HEK293 (cell line): ENCODE results near the gene FAM149B1.

Source experiments
- CTCF ChIA-PET: fragments of 350-600 bp; formaldehyde crosslinking; extraction: SDS; loops from one replicate; lab custom pipeline; 2021; ENCODE audit warnings: antibody characterized with exemption; lab: Yijun Ruan, JAX
- POLR2A ChIA-PET: fragments of 300-600 bp; formaldehyde crosslinking; extraction: SDS; loops from one replicate; lab custom pipeline; 2020; ENCODE audit warnings: antibody characterized with exemption, inconsistent platforms; lab: Yijun Ruan, JAX
- H3K27ac ChIP-seq: fragments of 200-500 bp; sonication (Bioruptor generic); 2 replicates; pipeline ENCODE4 v1.5.1; 2014; ENCODE audit warnings: low read depth, low read length, control low read depth, inconsistent platforms; ENCODE audit errors: extremely low read depth
- H3K36me3 ChIP-seq, 2 experiments: fragments of 200-500 bp in 1 of 2; sonication (Bioruptor generic) in 1 of 2; 1 replicate in 1 of 2; 2 replicates in 1 of 2; pipeline ENCODE4 v1.5.1; 2014 to 2017; ENCODE audit warnings: inconsistent platforms in 2 of 2, low read length in 2 of 2; ENCODE audit not compliant: control insufficient read depth in 2 of 2, insufficient read depth in 1 of 2
- H3K4me1 ChIP-seq: fragments of 200-500 bp; sonication (Bioruptor generic); 2 replicates; pipeline ENCODE4 v1.5.1; 2014; ENCODE audit warnings: mild to moderate bottlenecking, low read length, inconsistent platforms; ENCODE audit not compliant: control insufficient read depth, insufficient read depth
- H3K4me3 ChIP-seq: 2 replicates; pipeline ENCODE4 v1.5.1; 2011; ENCODE audit warnings: low read depth, mild to moderate bottlenecking, control low read depth, low read length, moderate library complexity
- H3K9me3 ChIP-seq: fragments of 200-500 bp; sonication (Bioruptor generic); 2 replicates; pipeline ENCODE4 v1.5.1; 2014; ENCODE audit warnings: low read depth, low read length, inconsistent platforms; ENCODE audit not compliant: control insufficient read depth, insufficient read depth
- KLF7 ChIP-seq: fragments of 450-650 bp; formaldehyde crosslinking; IDR thresholded peaks from 2 replicates; pipeline ENCODE4 v1.5.1; 2016; ENCODE audit warnings: missing biosample characterization, missing genetic modification characterization, borderline replicate concordance
- SP3 ChIP-seq: fragments of 450-650 bp; formaldehyde crosslinking; IDR thresholded peaks from 2 replicates; pipeline ENCODE4 v1.5.1; 2016; ENCODE audit warnings: missing biosample characterization, missing genetic modification characterization
- TCF7L2 ChIP-seq: IDR thresholded peaks from 2 replicates; pipeline ENCODE4 v1.6.1; 2011; ENCODE audit warnings: low read depth, mild to moderate bottlenecking, inconsistent platforms, low read length, moderate library complexity, borderline replicate concordance
- YY1 ChIP-seq: fragments of 450-650 bp; formaldehyde crosslinking; IDR thresholded peaks from 2 replicates; pipeline ENCODE4 v1.5.1; 2018; ENCODE audit warnings: missing biosample characterization, missing genetic modification characterization
- ZEB2 ChIP-seq: fragments of 450-650 bp; formaldehyde crosslinking; IDR thresholded peaks from 2 replicates; pipeline ENCODE4 v1.5.1; 2016; ENCODE audit warnings: missing biosample characterization, missing genetic modification characterization
- ZFP37 ChIP-seq: fragments of 450-650 bp; formaldehyde crosslinking; IDR thresholded peaks from 2 replicates; pipeline ENCODE4 v1.5.1; 2016; ENCODE audit warnings: missing biosample characterization, missing genetic modification characterization
- ZNF10 ChIP-seq: fragments of 450-650 bp; formaldehyde crosslinking; IDR thresholded peaks from 2 replicates; pipeline ENCODE4 v1.5.1; 2017; ENCODE audit warnings: missing biosample characterization, missing genetic modification characterization
- ZNF112 ChIP-seq: fragments of 450-650 bp; formaldehyde crosslinking; IDR thresholded peaks from 2 replicates; pipeline ENCODE4 v1.5.0; 2017; ENCODE audit warnings: missing biosample characterization, missing genetic modification characterization
- ZNF121 ChIP-seq: fragments of 450-650 bp; formaldehyde crosslinking; IDR thresholded peaks from 2 replicates; pipeline ENCODE4 v1.5.1; 2016; ENCODE audit warnings: missing biosample characterization, missing genetic modification characterization
- ZNF140 ChIP-seq: fragments of 450-650 bp; formaldehyde crosslinking; IDR thresholded peaks from 2 replicates; pipeline ENCODE4 v1.5.1; 2016; ENCODE audit warnings: missing biosample characterization, missing genetic modification characterization
- ZNF214 ChIP-seq: fragments of 450-650 bp; formaldehyde crosslinking; IDR thresholded peaks from 2 replicates; pipeline ENCODE4 v1.5.1; 2017; ENCODE audit warnings: missing biosample characterization, mild to moderate bottlenecking, missing genetic modification characterization, borderline replicate concordance
- ZNF23 ChIP-seq: fragments of 450-650 bp; formaldehyde crosslinking; IDR thresholded peaks from 2 replicates; pipeline ENCODE4 v1.5.1; 2016; ENCODE audit warnings: missing biosample characterization, missing genetic modification characterization, borderline replicate concordance
- ZNF354C ChIP-seq: fragments of 450-650 bp; formaldehyde crosslinking; IDR thresholded peaks from 2 replicates; pipeline ENCODE4 v1.5.1; 2016; ENCODE audit warnings: missing biosample characterization, missing genetic modification characterization, low read depth, borderline replicate concordance
- ZNF416 ChIP-seq: fragments of 450-650 bp; formaldehyde crosslinking; IDR thresholded peaks from 2 replicates; pipeline ENCODE4 v1.5.1; 2016; ENCODE audit warnings: missing biosample characterization, missing genetic modification characterization
- ZNF473 ChIP-seq: fragments of 450-650 bp; formaldehyde crosslinking; IDR thresholded peaks from 2 replicates; pipeline ENCODE4 v1.5.1; 2017; ENCODE audit warnings: missing biosample characterization, missing genetic modification characterization
- ZNF529 ChIP-seq: fragments of 450-650 bp; formaldehyde crosslinking; IDR thresholded peaks from 2 replicates; pipeline ENCODE4 v1.5.1; 2017; ENCODE audit warnings: missing genetic modification characterization, missing biosample characterization; ENCODE audit not compliant: insufficient replicate concordance
- ZNF596 ChIP-seq: fragments of 450-650 bp; IDR thresholded peaks from 2 replicates; pipeline ENCODE4 v1.5.0; 2018; ENCODE audit warnings: missing biosample characterization, mild to moderate bottlenecking, missing genetic modification characterization, moderate library complexity
- ZNF664 ChIP-seq: fragments of 450-650 bp; formaldehyde crosslinking; IDR thresholded peaks from 2 replicates; pipeline ENCODE4 v1.5.1; 2016; ENCODE audit warnings: missing biosample characterization, missing genetic modification characterization
- ZNF677 ChIP-seq: fragments of 450-650 bp; IDR thresholded peaks from 2 replicates; pipeline ENCODE4 v1.5.0; 2018; ENCODE audit warnings: missing biosample characterization, mild to moderate bottlenecking, missing genetic modification characterization, moderate library complexity
- ZNF791 ChIP-seq: fragments of 450-650 bp; formaldehyde crosslinking; IDR thresholded peaks from 2 replicates; pipeline ENCODE4 v1.5.1; 2016; ENCODE audit warnings: missing biosample characterization, missing genetic modification characterization
- ZSCAN16 ChIP-seq: fragments of 450-650 bp; formaldehyde crosslinking; IDR thresholded peaks from 2 replicates; pipeline ENCODE4 v1.5.1; 2016; ENCODE audit warnings: missing biosample characterization, missing genetic modification characterization
- TF ChIP-seq, protein P1 (sequence below): fragments of 450-650 bp; formaldehyde crosslinking; IDR thresholded peaks from 2 replicates; pipeline ENCODE4 v1.5.1; 2016; ENCODE audit warnings: missing biosample characterization, missing genetic modification characterization

Gene FAM149B1

DNA sequence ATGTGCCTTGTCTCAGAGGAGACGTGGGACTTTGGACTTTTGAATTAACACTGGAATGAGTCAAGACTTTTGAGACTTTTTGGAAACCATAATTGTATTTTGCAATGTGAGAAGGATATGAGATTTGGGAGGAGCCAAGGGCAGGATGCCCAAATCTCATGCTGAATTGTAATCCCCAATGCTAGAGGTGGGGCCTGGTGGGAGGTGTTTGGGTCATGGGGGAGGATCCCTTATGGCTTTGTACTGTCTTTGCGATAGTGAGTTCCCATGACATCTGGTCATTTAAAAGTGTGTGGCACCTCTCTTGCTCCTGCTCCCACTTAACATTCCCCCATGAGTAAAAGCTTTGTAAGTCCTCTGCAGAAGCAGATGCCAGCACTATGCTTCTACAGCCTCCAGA, 40.0 kb downstream of the FAM149B1 start (continued):
- TF ChIP-seq ZNF112 (tag by site-specific recombination): no peak

DNA sequence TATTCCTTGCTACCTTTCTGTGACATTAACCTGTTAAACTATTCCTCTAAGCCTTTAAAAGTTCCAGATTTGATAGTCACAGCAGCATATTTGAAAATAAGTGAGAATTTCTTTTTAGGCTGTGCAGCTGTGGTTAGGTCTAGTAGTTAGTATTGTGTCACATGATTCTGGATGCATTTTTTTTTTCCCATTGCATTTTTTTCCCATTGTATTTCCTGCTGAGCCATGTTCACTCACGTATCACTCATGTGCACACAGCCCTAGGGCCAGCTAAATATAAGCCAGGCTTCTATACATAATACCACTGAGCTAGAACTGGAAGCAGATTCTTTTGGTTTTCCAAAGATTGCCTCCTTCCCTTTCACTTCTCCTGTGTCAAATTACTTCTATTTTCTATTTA, 41.8 kb downstream of the FAM149B1 start:
- Histone ChIP-seq H3K27ac (no peak overlapping the region), H3K4me1 (no peaks in the 10 kb centered on the region), H3K36me3 (peaks cover 0 to 26% of the 10 kb centered on the region in 2 experiments; a peak in 1 of 3 replicates), H3K4me3 (no peak overlapping the region), H3K9me3 (no peaks in the 10 kb centered on the region)
- POLR2A ChIA-PET: no interaction called here
- TF ChIP-seq YY1 (tag by site-specific recombination) (no peak), SP3 (tag by site-specific recombination) (no peak), ZNF529 (no peak), ZNF214 (tag by site-specific recombination) (no peak), KLF7 (tag by site-specific recombination) (no peak), ZEB2 (tag by site-specific recombination) (no peak), ZNF354C (tag by site-specific recombination) (no peak), ZFP37 (tag by site-specific recombination) (no peak), ZNF23 (tag by site-specific recombination) (no peak), ZNF140 (no peak), ZNF791 (tag by site-specific recombination) (no peak), ZNF677 (tag by site-specific recombination) (no peak), ZNF416 (tag by site-specific recombination) (no peak), ZSCAN16 (tag by site-specific recombination) (no peak), ZNF664 (no peak), ZNF10 (tag by site-specific recombination) (no peak), ZNF473 (tag by site-specific recombination) (no peak), ZNF596 (tag by site-specific recombination) (no peak), TCF7L2 (no peak)
- TF ChIP-seq, protein P1, sequence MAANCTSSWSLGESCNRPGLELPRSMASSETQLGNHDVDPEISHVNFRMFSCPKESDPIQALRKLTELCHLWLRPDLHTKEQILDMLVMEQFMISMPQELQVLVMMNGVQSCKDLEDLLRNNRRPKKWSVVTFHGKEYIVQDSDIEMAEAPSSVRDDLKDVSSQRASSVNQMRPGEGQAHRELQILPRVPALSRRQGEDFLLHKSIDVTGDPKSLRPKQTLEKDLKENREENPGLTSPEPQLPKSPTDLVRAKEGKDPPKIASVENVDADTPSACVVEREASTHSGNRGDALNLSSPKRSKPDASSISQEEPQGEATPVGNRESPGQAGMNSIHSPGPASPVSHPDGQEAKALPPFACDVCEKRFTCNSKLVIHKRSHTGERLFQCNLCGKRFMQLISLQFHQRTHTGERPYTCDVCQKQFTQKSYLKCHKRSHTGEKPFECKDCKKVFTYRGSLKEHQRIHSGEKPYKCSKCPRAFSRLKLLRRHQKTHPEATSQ (tag by site-specific recombination): no peak
- CTCF ChIA-PET: interaction anchor here (1.3 kb wide), 1 partner anchor 9 kb away, joined by 3 read pairs; no protein-coding TSS in a partner anchor

DNA sequence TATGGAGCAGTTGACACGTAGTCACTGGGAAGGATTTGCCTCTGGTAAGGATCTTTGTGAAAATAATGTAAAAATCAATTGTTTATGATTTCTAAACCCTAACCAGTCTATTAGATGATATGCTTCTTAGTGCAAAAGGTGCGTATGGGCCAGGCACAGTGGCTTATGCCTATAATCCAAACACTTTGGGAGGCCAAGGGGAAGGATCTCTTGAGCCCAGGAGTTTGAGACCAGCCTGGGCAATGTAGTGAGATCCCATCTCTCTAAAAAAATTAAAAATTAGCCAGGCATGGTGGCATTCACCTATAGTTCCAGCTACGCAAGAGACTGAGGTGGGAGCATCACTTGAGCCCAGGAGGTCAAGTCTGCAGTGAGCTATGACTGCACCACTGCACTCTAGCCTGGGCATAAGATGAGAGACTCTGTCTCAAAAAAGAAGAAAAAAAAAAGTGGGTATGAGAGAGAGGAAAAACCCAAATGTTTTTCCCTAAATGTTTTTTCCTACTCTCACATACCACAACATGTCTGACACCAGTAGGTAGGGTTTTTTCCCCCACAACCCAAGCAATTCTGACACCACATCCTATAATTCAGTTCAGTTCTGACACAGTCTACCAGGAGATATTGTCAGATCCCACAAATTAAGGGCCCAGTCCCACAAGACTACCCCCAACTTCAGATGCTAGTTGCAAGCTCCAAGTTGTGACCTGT, 42.6 kb downstream of the FAM149B1 start:
- TF ChIP-seq ZNF112 (tag by site-specific recombination): no peak
- TF ChIP-seq ZNF121: 0 out of 2 replicates have a peak, but pooled peaks have one; percentile 40
- TF ChIP-seq, all 188 proteins: peak for 1
- POLR2A ChIA-PET: no interaction called here
- Histone ChIP-seq H3K36me3 (peaks cover 0 to 26% of the 10 kb centered on the region in 2 experiments; a peak in 1 of 3 replicates), H3K27ac (no peak overlapping the region), H3K4me1 (no peaks in the 10 kb centered on the region), H3K9me3 (no peaks in the 10 kb centered on the region), H3K4me3 (no peak overlapping the region)
- CTCF ChIA-PET: interaction anchor here (0.6 to 1.3 kb wide), 2 partner anchors 8 to 52 kb away, joined by 3 read pairs; no protein-coding TSS in a partner anchor
